Activated CD4-positive, alpha-beta T cell treated with anti-CD3 and anti-CD28 coated beads, Interleukin-10, Interleukin-2, amounts not matched to agents 100 ng/mL and 50 ng/mL, durations not matched to agents 16 hours and 8 hours (primary cell): Measurements from ENCODE around the gene C10orf67.
"Not testable (repeated sequence)": the region's sequence is repeated elsewhere in the genome, so short reads cannot be mapped to it uniquely, and the experiment has no call there.

Experiments used
- DNase-seq: peaks from one replicate; pipeline ENCODE4 v3.0.0-alpha.2; 2020

The C10orf67 gene

DNA sequence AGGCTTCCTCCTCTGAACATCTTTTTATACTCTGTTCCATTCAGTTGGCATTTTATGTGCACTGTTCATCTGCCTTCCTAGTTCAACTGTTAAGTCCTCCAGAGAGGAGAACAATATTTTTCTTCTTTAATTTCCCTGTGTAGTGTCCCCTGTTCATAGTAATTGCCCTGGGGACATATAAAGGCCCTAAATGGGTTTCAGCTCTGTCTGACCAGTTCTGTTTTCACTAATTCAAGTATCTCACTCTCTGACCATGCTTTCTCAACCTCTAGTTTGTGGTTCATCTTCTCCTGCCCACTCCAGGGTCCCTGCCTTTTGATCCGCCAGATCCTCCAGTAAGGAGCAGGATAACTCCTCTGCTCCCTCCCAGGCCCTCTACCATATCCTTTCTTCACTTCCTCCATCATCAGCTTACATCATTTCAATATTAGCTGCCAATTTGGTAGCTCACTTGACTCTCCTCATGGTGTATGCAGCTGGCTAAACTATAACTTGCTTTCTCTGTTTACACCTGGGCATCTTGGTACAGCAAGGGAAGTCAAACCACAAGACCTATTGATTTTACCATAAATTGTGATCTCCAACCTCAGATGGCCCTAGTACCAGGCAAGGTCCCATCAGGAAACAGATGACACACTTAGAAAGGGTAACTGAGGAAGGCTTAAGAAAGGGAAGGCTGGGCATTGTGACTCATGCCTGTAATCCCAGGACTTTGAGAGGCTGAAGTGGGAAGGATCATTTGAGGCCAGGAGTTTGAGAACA, 17.7 kb upstream of the C10orf67 start:
- DNase-seq, result no peak

DNA sequence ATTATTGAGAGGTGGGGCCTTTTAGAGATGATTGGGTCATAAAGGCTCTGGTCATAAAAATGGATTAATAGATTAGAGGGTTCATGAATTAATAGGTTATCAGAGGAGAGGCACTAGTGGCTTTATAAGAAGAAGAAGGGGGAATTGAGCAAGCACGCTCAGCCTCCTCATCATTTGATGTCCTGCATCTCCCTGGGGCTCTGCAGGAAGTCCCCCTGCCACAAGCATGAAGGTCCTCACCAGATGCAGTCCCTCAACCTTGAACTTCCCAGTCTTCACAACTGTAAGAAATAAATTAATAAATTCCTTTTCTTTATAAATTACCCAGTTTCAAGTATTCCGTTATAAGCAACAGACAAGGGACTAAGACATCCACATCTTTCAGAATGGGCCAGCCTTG, 17.1 kb upstream of the C10orf67 start:
- DNase-seq, result no peak

DNA sequence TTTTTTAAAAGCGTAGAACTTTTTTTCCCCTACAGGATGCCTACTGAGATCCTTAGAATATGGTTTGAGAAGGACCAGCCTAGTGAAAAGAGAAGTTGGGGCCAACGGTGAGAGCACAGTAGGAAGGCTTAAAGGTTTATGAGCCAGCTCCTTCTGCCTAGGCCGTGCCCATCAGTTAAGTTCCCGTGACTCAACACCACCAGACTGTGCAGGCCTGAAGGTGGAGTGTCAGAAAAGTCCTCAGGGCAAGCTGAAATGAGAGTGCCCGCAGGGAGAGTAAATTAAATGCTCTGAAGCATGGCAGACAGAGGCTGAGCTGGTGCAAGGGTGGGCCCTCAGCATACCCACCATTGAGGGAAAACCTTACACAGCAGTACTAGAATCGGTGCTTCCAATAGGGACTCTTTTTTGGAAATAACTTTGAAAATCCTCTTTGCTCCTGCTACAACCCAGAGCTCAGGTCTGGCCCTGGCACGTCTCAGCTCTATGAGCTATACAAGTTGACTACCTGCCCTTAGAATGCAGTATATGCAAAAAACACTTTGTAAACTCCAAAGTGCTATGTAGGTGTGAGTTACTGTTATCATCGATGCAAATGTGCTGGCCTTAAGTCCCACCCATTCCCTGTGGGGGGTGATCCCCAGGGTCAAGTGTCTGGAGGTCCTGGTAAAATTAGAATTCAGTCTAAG, 15.2 kb upstream of the C10orf67 start:
- no peak for DNase-seq

DNA sequence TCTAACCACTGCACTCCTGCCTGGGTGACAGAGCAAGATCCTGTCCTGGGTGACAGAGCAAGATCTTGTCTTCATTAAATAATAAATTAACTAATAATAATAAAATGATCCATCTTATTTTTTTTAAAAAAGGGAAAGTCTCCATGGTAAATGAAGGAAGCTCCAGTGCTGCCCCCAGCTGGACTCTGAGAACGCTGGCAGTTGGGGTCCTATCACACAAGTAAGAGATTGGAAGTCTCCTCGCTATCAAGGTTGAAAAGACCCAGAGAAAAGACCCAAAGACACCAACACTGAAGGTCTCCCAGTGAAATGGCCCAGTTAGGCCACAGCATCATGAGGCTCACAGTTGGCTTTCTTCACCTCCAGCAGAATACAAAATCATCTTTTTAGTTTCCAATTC, 13.8 kb upstream of the C10orf67 start:
- no peak for DNase-seq

DNA sequence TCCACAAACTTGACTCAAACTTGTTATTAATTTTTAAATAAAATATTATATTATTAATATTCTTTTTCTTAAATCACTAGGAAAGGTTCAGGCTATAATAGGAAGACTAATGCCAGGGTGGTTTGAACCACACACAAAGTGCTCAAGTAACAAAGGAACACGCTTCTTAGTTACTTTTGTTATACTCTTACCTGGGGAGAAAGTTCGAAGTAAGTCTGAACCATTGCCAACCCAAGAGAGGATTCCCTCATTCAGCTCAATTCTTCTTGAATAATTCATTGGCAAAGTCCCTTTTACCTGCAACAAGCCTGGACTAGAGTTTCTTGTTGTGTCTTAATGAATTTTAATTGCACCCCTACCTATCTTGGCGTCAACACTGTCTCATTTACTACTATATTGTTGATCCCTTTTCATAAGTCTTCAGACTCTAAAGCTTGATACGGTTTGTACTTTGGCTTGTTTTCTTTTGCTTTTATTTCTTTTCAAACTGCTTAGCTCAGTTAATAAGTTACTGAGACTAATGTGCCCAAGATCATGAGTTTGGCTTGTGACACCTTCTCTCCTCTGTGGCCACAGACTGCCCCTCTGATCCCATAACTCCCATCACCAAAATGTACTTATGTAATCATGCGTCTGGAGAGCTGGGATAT, 10.2 kb upstream of the C10orf67 start:
- no peak for DNase-seq

DNA sequence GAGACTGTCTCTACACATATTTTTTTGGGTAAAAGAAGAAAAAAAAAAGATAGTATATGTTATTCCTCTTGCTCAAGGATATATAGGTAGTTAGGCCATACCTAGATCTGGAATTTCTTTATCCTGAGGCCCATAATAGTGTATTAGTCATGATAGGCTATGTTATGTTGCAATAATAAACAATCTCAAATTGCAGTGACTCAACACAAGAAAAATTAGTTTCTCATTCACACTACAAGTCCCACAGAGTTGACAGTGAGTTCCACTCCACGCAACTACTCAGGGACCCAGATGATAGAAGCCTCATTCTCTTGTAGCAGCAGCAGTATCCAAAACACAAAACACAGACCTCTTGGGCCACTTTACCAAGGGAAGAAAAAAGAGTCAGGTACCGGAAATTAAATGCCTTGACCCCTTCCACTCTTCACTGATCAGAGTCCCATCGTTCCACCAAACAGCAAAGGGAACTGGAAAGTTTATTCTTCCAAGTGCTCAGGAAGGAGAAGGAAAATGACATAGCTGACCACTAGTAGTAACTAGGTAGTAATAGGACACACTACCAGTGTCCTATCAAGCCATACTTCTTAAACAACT, 7.4 kb upstream of the C10orf67 start:
- no peak for DNase-seq

DNA sequence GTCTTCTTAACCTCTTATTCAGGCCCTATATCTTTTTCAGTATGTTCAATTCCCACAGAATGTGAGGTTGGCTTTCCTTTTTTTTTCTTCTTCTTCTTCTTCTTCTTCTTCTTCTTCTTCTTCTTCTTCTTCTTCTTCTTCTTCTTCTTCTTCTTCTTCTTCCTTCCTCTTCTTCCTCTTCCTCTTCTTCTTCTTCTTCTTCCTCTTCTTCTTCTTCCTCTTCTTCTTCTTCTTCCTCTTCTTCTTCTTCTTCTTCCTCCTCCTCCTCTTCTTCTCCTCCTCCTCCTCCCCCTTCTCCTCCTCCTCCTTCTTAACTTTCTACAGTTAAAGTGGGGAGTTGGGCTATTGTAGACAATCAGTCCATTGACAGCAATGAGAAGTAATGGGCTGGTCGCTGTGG, 6.1 kb upstream of the C10orf67 start:
- not testable (repeated sequence) for DNase-seq

DNA sequence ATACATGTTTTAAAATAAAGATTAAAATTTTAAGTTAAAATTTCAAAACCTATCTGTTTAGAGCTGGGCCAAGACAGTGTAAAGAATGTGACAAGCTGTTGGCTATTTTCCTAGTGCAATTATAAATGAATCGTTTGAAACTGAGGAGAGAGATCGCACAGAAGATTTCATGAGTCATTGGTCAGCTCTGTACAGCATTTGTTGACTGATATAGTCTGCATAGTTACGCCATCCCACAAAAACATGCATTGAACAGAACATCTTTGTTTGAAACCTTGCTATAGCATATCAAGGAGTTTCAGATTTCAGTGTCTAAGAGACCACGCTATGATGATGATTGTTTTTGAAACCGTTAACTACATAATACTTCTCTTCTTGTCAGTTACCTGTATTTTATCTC, 1.3 kb upstream of the C10orf67 start:
- DNase-seq, result peak; percentile 63

DNA sequence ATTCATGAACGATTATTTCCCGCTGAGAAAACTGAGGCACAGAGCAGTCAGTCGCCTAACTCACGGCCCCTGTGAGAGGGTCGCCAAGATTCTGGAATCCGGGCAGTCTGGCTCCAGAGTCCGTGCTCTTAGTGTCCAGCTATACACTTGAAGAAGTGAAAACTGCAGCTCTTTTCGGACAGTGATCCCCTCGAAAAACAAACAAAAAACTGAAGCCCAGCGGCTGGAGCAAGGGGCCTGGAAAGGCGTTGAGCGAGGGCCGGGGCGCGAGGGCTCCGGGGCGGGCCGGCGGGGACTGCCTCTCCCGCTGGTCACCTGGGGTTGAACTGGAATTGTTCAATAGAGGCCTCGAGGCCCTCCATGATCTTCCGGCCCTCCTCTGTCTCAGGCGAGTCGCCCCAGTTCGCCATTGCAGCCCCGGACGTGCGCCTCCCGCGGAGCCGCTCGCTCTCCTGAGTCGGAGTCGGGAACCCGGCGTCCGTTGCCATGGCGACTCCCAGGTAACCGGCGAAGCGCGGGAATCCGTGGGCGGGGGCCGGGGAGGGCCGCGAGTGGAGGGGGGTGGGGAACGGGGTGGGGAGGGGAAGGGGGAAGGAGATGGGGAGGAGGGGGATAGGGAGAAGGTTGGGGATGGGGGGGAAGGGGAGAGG, 881 bp downstream of the C10orf67 start:
- DNase-seq, result peak; percentile 69

DNA sequence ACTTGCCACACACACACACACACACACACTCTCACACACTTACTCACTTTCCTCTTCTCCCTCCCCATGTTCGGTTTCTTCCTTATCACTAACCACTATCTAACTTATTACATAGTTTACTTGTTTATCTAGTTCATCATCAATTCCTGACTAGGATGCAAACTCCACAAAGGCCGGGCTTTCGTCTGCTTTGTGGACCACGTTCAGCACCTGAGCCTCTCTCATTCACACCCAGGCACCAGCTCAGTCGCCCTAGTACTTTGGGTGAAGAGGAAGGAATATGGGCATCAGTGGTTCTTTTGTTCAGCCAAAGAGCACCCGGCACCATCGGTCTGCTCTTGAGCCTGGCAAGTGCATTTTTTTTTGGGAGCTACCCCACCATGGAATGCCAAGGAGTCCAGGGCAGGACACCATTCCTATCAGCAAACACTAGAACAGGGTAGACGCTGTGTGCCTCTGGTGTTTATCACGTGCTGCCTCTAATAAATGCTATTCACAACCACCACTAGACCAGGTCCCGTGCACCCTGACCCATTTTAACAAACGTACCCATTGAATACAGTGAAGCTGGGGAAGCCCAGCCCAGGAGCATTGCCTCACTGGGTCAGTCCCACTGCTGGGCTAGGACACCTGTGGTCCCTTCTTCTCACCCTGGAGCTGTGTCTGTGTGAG, 2.2 kb downstream of the C10orf67 start:
- peak; percentile 34 for DNase-seq

DNA sequence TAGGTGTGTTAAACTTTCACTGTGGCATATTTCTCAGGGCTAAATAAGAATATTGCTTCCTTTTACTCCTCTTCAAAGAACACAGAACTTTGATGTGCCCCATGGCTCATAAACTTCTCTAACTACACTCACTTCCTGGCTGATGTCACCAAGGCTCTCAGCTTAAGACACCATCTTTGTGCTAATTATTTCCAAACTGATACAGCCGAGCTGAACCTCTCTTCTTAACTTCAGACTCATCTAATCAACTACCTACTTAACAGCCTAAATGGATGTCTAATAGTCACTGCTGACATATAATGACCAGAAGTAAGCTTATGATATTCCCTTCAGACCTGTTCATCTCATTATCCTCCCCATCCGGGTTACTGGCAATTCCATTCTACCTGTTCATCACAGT, 3.6 kb downstream of the C10orf67 start:
- peak; percentile 54 for DNase-seq

DNA sequence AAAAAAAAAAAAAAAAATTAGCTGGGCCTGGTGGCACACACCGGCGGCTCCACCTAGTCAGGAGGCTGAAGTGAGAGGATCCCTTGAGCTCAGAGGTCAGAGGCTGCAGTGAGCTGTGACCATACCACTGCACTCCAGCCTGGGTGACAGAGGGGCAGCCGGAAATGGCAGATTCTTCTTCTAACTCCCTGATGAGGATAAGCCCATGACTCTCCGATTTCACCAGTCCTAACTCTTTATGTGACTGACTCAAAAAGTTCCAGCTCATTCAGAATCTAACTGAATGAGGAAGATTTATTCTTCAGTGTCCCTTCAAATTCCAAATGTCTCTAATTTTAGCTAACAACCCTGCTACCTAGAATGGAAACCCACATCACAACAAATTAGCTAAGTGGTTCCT, 4.2 kb downstream of the C10orf67 start:
- no peak for DNase-seq

DNA sequence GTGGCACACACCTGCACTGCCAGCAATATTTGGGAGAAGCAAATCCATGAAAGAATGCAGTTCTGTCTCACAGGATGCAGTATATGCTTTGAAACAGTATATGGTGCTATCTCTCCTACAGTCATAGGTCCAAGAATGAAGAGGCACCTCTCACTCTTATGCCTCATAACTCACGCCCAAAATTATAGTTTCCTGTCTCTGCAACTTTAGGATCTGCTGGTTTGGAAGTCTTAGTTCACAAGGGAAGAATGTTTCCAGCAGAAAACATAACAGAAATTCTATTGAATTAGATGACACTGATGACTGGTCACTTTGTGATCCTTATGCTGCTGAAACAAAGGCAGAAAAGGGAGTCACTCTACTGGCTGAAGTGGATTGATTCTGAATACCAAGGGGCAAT, 5.7 kb downstream of the C10orf67 start:
- no peak for DNase-seq

DNA sequence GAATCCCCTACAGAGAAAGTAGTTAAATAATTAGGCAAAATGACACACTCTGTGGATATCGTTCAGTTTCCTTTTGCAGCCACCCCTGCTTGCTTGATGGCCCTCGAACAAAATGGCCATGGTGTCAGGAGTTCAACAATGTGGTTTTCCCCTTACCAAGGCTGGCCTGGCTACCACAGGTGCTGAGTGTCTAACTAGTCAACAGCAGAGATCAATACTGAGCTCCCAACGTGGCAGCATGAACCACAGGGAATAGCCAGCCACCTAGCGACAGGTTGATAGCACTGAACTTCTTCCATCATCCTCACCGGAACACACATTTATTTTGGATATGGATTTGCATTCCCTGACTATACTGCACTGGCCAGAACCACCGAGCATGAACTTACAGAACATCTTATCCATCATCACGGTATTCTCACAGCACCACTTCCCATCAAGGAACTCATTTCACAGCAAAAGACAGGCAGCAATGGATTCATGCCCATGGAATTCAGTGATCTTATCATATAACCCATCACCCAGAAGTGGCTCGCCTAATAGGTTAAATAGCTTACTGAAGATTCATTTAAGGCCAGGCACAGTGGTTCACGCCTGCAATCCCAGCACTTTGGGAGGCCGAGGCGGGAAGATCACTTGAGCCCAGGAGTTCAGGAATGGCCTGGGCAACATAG, 6.3 kb downstream of the C10orf67 start:
- no peak for DNase-seq

DNA sequence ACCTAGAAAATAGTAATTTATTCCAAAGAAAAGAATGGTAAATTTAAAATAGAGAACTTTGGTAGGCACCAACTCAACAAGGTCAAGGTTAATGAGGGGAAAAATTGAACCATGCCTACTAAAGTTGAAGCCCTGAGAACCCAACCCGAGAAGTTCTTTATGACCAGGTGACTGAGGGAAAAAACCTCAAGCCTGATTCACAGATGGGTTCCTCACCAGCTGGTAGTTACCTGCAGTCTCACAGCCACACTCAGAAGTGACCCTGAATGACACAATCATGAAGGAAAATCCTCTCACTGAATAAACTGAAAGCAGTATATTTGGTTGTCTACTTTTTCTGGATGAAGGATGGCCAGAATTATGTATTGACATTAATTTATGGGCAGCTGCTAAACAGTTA, 7.0 kb downstream of the C10orf67 start:
- DNase-seq, result peak; percentile 41

DNA sequence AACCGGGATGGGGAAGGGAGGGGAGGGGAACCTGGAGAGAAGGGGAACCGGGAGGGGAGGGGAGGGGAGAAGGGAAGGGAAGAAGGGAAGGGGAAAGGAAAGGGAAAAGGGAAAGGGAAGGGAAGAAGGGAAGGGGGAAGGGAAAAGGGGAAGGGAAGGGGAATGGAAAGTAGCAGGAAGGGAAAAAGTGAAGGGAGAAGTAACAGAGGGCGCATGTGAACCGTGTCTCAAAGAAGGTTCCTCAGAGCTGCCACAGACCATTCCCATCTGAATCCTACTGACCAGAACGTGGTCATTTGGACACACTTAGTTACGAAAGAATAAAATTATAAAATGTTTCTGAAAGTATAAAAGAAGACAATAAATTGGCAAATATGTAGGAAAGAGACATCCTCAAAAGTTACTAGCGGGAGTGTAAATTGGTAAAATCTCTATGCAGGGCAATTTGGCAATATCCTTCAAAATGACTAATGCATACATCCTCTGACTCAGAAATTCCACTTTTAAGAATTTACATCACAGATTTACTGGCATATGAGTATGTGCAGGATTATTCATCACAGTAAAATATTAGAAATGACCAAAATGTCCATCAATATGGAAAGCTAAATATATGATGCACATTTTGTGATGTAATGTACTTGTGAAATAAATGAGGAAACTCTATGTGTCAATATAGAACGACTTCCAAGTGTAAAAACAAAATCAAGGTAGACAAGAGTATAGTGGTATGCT, 12.9 kb downstream of the C10orf67 start:
- DNase-seq, result peak; percentile 77

DNA sequence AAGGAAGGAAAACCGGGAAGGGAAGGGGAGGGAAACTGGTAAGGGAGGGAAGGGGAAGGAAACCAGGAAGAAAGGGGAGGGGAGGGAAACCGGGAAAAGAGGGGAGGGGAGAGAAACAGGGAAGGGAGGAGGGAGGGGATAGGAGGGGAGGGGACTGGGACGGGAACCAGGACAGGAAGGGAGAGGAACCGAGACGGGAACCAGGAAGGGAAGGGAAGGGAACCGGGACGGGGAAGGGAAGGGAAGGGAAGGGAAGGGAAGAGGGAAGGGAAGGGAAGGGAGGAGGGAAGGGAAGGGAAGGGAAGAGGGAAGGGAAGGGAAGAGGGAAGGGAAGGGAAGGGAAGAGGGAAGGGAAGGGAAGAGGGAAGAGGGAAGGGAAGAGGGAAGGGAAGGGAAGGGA, 13.6 kb downstream of the C10orf67 start:
- DNase-seq, result no peak

DNA sequence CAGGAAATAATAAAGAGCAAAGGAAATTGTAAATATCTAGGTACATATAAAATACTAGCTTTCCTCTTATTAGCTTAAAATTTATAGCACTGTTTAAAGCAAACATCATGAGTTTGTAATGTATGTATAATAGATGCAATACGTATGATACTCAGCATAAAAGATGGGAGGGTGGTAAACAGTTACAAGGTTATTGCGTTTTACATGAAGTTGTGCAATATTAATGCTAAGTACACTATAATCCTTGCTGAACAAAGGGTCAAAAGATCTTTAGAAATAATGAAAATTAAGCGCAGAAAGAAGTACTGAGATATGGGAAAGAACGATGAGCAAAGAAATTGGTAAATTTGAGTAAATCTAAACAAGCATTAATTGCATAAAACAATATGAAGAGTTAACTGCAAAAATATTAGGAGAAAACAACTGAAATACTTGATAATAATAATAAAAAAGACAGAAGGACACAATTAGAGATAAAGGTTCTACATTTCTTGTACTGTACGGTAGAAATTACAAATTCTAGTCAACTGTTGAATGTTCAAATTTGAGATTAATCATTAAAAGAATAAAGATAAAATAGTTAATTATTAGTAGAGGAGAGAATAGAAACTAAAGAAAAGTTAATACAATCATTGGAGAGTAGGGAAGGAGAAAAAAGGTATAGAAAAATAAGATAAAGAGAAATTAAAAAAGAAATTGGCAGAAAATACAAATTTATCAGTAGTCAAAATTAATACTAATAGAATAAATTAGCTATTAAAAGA, 17.9 kb downstream of the C10orf67 start:
- no peak for DNase-seq

DNA sequence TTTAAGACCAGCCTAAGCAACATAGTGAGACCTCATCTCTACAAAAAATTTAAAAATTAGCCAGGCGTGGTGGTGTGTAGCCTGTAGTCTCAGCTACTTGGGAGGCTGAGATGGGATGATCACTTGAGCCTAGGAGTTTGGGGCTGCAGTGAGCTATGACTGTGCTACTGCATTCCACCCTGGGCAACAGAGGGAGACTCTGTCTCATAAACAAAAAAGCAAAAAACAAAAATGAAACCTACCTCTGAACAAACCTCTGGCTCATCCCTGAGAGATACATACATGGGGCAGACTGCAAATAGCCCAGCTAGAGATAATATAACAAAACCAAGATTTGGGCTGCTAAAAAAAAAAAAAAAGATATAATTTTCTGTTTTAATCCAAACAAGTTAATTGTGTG, 19.5 kb downstream of the C10orf67 start:
- peak; percentile 44 for DNase-seq

DNA sequence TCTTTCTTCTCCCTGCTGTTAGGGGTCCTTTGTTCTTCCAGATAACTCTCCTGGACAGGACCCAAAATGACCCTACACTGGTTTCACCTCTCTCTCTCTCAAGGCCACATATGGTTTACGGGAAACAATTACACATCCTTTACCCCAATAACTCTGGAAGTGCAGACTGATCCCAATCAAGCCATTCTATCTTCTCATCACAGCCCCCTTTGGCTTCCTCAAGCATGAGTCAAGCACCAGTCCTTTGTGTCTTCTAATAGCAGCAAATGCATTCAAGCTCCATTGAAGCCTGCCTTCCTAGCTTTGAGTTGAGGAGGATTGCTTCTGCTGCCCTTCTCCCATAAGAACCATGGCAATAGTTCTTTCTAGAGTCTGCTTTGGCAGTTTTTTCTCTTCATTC, 20.2 kb downstream of the C10orf67 start:
- DNase-seq, result no peak

DNA sequence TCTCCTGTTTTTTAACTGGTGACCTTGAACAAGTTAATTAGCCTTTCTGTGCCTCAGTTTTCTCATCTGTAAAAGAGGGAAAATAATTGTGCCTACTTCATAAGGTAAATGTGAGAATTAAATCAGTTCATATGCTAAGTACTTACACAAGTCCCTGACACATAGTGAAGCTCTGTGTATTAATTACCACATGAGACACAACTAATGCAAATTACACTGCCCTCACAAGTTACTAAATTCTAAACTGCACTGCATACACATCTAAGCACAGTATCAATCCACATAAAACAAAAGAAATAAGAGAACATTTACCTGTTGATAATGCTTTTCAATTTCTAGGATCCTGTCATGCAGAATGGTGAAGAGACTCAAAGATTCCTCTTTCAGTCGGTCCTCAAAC, 22.5 kb downstream of the C10orf67 start:
- DNase-seq, result no peak
